Renal cortical epithelial cell (primary cell): ENCODE measurements around the gene ANKRD26. TPM values are rescaled to one million over a fixed set of nuclear protein-coding genes. Genes with fewer than 3 reads are reported as not detected.
"Not testable (repeated sequence)": the region's sequence is repeated elsewhere in the genome, so short reads cannot be mapped to it uniquely, and the experiment has no call there.

ENCODE experiments used
- DNase-seq: peaks from one replicate; pipeline ENCODE4 v3.0.0-alpha.2; 2011; ENCODE audit warnings: low read depth
- total RNA-seq: library from RNA; depleted of rRNA; stranded (reverse); fragments of >200 nt; gene quantifications from 2 replicates; pipeline ENCODE4 v1.2.3, GENCODE V29; 2014

The ANKRD26 gene
- 4.9 and 14.6 TPM in 2 replicates for total RNA-seq

DNA sequence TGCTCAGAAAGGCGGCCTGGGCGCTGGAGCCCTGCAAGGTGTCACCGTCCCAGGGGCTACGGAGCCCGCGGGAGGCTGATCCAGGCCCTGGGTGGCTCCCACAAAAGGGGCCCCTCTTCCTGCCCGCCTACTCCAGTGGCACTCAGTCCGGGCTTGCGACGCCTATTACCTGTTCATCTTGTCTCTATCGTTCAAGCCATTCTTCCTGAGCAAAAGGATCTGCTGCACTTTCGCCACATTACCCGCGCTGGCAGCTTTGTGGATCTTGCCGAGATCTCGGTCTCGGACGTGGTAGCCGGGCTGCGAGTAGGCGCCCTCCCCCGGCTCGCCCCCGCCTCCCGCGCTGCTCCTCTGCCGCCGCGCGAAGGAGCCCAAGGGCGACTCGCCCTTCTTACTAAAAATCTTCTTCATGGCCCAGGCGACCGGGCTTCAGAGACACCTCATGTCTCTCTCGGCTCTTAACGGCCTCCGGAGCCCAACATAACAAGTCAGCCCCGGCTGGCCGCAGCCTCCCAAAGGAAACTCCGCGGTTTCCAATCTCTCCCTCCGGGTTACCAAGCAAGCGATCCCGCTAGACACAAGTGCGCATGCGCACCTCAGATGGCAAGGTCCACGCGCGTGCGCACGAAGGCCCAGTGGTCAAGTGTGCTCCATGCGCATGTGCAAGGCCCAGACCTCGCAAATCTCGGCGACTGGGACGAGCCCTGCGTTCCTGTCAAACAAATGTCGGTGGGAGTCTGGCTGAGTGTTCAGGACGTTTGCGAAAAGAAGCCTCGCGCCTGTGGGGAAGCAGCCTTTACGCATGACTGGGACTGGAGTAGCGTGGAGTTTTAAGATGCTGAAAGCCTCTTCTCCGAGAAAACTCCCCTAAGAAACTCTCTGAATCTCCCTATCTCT lies at the start of gene ANKRD26:
TSS of gene ANKRD26 (minus strand) at position 579 of the 897 bp plus-strand sequence. CDS start at position 411, 168 bp downstream.
- DNase-seq, result peak; percentile 94

DNA sequence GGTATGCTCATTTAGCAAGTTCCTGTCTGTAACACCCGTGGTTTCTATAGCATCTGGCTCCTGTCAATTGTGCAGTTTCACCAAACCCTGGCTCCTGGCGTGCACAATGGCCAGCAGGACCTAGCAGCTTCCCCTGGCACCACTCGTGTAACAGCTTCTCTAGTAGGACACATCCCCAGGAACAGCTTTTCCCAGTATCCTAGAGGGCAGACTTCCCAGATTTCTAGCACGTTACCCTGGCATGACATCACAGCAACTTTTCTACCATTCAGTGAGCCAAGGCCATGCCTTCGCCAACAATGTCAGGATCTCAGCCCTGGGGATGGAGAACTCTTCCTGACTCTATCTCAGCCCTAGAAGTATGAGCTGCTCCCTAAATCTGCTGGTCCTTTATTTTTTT lies 47.4 kb upstream of the ANKRD26 start:
- no peak for DNase-seq

- DNase-seq, result no peak
Measured at GRCh38 chr10:27145937-27146336, 45.6 kb upstream of the ANKRD26 start.

- no peak for DNase-seq
Measured at GRCh38 chr10:27143686-27144085, 43.4 kb upstream of the ANKRD26 start.

DNA sequence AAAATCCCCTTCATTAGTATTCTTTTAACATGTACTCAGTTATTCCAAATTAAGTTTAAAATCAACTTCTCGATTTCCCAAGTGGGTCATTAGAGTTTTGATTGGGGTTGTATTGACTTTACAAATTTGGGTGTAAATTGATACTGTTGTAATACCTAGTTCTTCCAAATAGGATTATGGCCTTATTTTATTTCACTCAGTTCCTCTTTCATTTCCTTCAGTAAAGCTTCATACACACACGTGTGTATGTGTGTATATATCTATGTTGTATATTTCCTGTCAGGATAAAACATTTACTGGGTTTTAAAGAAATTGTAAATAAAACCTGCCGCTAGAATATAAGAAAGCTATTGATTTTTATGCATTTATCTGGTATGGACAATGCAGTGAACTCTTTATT lies 38.0 kb upstream of the ANKRD26 start:
- DNase-seq, result no peak

- DNase-seq, result no peak
Measured at GRCh38 chr10:27134371-27134770, 34.1 kb upstream of the ANKRD26 start.

GRCh38 chr10:27108165-27108564 lies 7.9 kb upstream of the ANKRD26 start:
- DNase-seq, result no peak

DNA sequence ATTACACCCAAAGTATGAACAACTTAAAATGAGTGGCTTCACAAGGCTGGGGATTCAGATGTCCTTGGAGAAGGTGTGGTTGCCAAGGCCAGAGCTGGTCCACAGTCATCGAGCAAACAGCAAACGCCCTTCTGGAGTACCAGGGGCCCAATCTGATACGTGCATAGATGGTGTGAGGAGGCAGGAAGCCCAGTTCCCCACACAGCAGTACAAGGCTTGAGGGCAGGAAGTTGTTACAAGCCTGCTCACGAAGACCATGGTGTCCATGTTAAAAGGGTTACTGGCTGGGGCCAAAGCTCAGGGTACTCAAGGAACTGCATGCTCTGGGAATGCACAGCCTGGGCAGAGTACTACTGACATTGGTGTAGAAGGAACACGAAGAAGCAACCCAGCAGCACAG lies 4.6 kb upstream of the ANKRD26 start:
- DNase-seq, result no peak

DNA sequence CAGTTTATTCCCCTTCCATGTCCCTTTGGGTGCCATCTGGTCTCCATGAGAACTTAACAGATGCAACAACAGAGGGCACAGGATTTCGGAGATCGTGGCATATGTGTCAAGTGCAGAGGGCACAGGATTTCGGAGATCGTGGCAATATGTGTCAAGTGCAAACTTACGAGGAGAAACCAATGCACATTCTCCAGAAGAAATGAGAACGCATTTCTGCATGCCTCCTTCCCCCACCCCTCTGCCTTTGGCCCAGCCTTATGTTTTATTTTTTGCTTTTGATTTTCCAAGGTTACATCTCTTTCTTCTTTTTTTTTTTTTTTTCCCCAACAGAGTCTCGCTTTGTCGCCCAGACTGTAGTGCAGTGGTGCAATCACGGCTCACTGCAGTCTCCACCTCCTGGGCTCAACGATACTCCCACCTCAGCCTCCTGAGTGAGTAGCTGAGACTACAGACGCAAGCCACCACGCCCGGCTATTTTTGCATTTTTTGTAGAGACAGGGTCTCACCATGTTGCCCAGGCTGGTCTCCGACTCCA lies 586 bp upstream of the ANKRD26 start:
- no peak for DNase-seq

GRCh38 chr10:27099448-27099847 lies 846 bp downstream of the ANKRD26 start:
- no peak for DNase-seq

DNA sequence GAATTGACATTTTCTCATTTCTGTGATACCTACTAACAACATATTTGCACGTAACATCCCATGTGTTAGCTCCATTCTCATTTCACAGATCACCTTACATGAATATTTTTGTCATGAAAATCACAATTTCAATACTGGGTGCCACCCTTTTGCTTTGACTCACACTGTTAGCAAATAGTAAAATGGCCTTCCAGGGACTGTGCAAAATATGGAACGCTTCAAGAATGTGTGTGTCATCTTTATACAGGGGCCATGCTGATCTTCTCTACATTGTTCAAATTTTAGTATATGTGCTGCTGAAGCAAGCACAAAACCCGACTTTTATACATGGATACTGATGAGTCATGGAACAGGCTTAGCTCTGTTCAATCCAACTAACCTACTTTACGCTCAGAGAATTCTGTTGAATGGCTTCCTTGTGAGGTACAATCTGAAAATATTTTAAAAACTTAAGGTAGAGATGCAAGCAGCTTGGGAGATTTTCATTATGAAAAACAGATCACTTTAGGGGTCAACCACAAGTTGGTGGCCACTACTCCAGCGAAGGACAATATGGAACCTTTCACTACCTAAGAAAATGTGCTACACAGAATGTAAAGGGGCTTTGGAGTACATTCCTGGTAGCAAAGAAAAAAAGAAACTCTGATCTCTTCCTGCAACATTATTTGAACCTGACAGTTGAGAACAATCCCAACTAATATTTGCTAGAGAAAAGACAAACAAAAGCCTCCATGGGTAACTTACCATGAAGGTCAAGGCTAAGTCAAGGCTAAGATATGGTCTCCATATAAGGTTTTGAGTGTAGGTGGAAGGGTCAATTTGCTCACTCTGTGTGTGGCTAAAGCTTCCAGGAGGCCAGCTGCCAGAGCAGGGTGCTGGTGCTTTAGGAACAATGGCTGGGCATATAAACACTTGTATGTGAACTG lies 11.9 kb downstream of the ANKRD26 start:
- DNase-seq, result no peak

DNA sequence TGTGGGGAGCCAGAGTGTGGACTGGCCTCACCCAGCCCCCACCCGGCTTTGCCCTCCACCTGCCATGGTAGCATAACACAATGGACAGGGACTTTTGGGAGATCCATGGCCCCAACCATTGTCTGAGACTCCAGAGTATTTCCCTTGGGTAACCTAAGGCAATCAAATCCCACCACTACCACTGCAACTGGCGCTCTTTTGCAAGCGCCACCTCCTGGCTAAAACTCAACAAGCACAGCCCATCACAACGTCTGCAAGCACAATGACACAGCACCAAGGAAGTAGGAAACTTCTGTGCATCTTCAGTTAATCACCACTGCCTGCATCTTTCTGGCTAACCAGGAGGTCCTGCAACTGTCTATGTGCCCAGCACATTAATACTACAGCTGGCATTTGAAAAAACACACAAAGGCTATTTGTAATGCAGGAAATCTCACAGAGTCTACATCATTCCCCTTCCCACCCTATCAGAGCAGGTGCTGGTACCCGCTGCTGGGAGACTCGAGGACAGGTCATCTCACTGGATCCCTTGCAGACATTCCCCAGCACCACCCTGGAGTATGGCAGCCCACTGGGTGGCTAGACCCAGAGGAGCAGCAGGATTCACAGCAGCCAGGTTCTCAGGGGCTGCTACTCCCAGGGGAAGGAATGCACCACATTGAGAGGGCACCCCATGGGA lies 27.7 kb downstream of the ANKRD26 start:
- no peak for DNase-seq

DNA sequence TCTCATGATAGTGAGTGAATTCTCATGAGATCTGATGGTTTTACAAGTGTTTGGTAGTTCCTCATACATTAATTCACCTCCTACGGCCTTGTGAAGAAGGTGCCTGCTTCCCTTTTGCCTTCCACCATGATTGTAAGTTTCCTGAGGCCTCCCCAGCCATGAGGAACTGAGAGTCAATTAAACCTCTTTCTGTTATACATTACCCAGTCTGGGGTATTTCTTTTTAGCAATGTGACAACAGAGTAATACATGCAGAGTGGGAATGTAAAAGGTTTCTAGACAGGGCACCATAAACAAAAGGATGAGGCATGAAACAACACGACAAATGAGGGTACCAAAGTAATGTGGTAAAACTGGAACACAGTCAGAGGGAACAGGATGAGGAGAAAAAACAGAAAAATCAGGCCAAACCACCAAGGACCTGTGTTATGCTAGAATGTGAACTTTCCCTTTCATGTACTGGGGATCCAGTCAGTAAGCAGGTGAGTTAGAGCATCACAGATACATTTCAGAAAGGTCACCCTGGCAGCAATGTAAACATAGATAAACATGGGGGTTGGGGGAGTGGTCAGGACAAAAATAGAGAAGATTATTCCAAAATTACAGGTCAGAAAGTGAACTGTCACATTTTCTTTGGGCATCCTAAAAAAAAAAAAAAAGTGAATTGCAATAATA lies 31.9 kb downstream of the ANKRD26 start:
- DNase-seq, result no peak

DNA sequence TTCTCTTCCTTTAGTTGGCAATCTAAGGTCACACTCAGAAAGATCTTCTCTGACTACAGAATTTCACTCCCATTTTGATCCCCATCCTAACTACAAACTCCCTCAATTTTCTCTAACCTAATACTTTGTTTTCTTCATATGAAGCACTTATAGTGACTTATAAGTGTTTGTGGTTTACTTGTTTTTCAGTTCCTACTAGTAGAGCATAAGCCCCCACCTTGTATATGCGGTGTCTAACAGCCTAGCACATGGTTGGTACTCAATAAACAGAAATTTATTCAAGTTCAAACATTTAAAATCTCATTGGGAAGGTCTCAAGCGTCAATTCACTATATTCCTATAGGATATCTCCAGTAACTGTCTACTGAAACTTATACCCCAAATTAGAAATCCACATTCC lies 35.2 kb downstream of the ANKRD26 start:
- no peak for DNase-seq

DNA sequence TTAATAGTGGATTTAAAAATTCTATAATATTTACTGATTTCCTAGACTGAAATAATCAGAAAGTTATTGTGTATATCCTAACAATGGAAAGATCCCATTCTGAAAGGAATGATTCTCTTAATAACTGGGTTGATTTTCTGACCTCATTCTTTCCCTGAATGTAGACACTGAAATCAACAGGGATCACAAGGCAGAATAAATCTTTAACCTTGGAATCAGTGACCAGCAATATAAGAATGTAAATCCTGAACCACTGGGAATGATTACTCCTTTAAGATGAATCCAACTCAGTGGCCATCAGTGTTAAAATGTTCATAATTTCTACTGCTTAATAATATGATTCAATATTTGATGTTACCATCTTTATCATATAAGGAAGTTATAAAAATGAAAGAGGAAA lies 47.6 kb downstream of the ANKRD26 start:
- peak; percentile 64 for DNase-seq

- DNase-seq, result not testable (repeated sequence)
Measured at GRCh38 chr10:27045247-27045646, 55.0 kb downstream of the ANKRD26 start.

GRCh38 chr10:27041196-27041595 lies 59.1 kb downstream of the ANKRD26 start:
- peak; percentile 23 for DNase-seq

DNA sequence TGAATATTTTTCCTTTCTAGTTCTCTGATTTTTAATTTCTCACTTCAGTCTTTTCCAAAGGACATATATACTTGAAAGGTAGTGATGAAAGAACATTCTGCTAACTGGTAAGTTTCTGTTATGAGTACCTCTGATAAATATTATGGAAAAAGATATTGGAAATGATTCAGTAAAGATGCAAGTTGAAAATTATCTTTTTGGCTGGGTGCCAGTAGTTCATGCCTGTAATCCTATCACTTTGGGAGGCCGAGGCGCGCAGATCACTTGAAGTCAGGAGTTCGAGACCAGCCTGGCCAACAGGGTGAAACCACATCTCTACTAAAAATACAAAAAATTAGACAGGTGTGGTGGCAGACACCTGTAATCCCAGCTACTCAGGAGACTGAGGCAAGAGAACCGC lies 62.1 kb downstream of the ANKRD26 start:
- no peak for DNase-seq

GRCh38 chr10:27035163-27035562 lies 65.1 kb downstream of the ANKRD26 start:
- DNase-seq, result no peak

GRCh38 chr10:27030060-27030459 lies 70.2 kb downstream of the ANKRD26 start:
- peak; percentile 26 for DNase-seq

GRCh38 chr10:27022048-27022447 lies 78.2 kb downstream of the ANKRD26 start:
- no peak for DNase-seq
